OCI-LY7 (cell line): ENCODE measurements around the gene IMPA2. TPM values are rescaled to one million over a fixed set of nuclear protein-coding genes. Genes with fewer than 3 reads are reported as not detected.

ENCODE experiments used
- BruUV-seq: library from RNA; stranded (reverse); fragments of 400-500 nt; replicated peaks from 2 replicates; lab custom pipeline; 2021; lab: Mats Ljungman, UMichigan
- CTCF ChIA-PET: fragments of 300-600 bp; sonication (Branson Sonifier 250); formaldehyde crosslinking; loops from one replicate; lab custom pipeline; 2022; ENCODE audit warnings: antibody characterized with exemption; ENCODE audit not compliant: unreplicated experiment; lab: Charles Lee
- POLR2A ChIA-PET: fragments of 300-600 bp; sonication (Branson Sonifier 250); formaldehyde crosslinking; loops from one replicate; lab custom pipeline; 2022; ENCODE audit warnings: antibody characterized with exemption; lab: Charles Lee
- DNase-seq: peaks from one replicate; pipeline ENCODE4 v3.0.0-alpha.2; 2015; ENCODE audit warnings: low spot score
- H2AFZ ChIP-seq: fragments of 200-600 bp; sonication (generic), shearing (Covaris generic); 2 replicates; pipeline ENCODE4 v1.6.1; 2014; ENCODE audit warnings: mild to moderate bottlenecking, antibody characterized with exemption, low read length, moderate library complexity
- H3K27ac ChIP-seq: fragments of 200-600 bp; sonication (generic); 2 replicates; pipeline ENCODE4 v1.5.1; 2014; ENCODE audit warnings: mixed run types, low read depth, mild to moderate bottlenecking, moderate library complexity, low read length, inconsistent platforms; ENCODE audit not compliant: poor library complexity, severe bottlenecking
- H3K36me3 ChIP-seq: fragments of 200-600 bp; sonication (generic); 2 replicates; pipeline ENCODE4 v1.6.1; 2014; ENCODE audit warnings: mild to moderate bottlenecking, antibody characterized with exemption, low read length, moderate library complexity, mixed read lengths; ENCODE audit not compliant: insufficient read depth
- H3K4me1 ChIP-seq: fragments of 200-600 bp; sonication (generic); 2 replicates; pipeline ENCODE4 v1.5.1; 2014; ENCODE audit warnings: mild to moderate bottlenecking, low read length; ENCODE audit not compliant: insufficient read depth, poor library complexity, severe bottlenecking
- H3K4me2 ChIP-seq: fragments of 200-600 bp; sonication (generic); 2 replicates; pipeline ENCODE4 v1.6.1; 2014; ENCODE audit warnings: mild to moderate bottlenecking, low read length
- H3K4me3 ChIP-seq: fragments of 200-600 bp; sonication (generic); 2 replicates; pipeline ENCODE4 v1.5.1; 2014; ENCODE audit warnings: mild to moderate bottlenecking, low read depth, low read length; ENCODE audit not compliant: poor library complexity, severe bottlenecking
- H3K79me2 ChIP-seq: fragments of 200-600 bp; sonication (generic); 2 replicates; pipeline ENCODE4 v1.6.1; 2016; ENCODE audit warnings: low read depth, mild to moderate bottlenecking, low read length, moderate library complexity, mixed read lengths; ENCODE audit not compliant: insufficient read depth
- H3K9me2 ChIP-seq: fragments of 200-600 bp; sonication (generic); 2 replicates; pipeline ENCODE4 v1.6.1; 2016; ENCODE audit warnings: mild to moderate bottlenecking, low read length, mixed read lengths; ENCODE audit not compliant: insufficient read depth
- H3K9me3 ChIP-seq: fragments of 200-600 bp; sonication (generic); 2 replicates; pipeline ENCODE4 v1.6.1; 2014; ENCODE audit warnings: mild to moderate bottlenecking, mixed run types, low read length, mixed read lengths
- H4K20me1 ChIP-seq: fragments of 200-600 bp; sonication (generic); 2 replicates; pipeline ENCODE4 v1.6.1; 2014; ENCODE audit warnings: mild to moderate bottlenecking, antibody characterized with exemption, low read length, moderate library complexity, mixed read lengths; ENCODE audit not compliant: insufficient read depth
- CTCF ChIP-seq: fragments of 200-600 bp; sonication (generic); conservative IDR thresholded peaks from 2 replicates; pipeline ENCODE4 v1.5.1; 2014; ENCODE audit warnings: mild to moderate bottlenecking, antibody characterized with exemption, low read length, moderate library complexity, mixed read lengths
- EZH2phosphoT487 ChIP-seq: fragments of 200-600 bp; sonication (generic); IDR thresholded peaks from 2 replicates; pipeline ENCODE4 v1.6.1; 2018; ENCODE audit warnings: low read depth, borderline replicate concordance, mild to moderate bottlenecking, mixed run types, antibody characterized with exemption, low read length, moderate library complexity, mixed read lengths
- intact Hi-C: fragments of 100-400 bp; cut with micrococcal nuclease; formaldehyde crosslinking; loops from one replicate; pipeline ENCODE4 v1.10.0; 2022; ENCODE audit not compliant: unreplicated experiment
- total RNA-seq, 2 experiments: library from RNA; depleted of rRNA in 1 of 2; stranded (reverse); fragments of >200 nt in 1 of 2; shearing (Covaris generic) in 1 of 2; gene quantifications; 2 replicates each; pipeline ENCODE4 v1.2.3, GENCODE V29; 2014 to 2022

IMPA2 gene
- total RNA-seq, 2 experiments from 2014 or later: 51.9 to 59.0 TPM

- POLR2A ChIA-PET: interaction anchor here (0.6 to 2.7 kb wide), 7 partner anchors 12 to 257 kb away, joined by 3 to 12 read pairs (median 4); no protein-coding TSS in a partner anchor
Observed at GRCh38 chr18:11994703-11995444, 13.6 kb downstream of the IMPA2 start.

GRCh38 chr18:11995445-11996189 is 14.3 kb downstream of the IMPA2 start:
- peaks cover 7% of the 10 kb centered on the region; the same call in 1 of the 2 replicates for H3K36me3 ChIP-seq
- no peaks in the 10 kb centered on the region for H4K20me1 ChIP-seq
- CTCF ChIA-PET: interaction anchor here (0.5 to 2.6 kb wide), 9 partner anchors 9 to 340 kb away, joined by 3 to 25 read pairs (median 4); partner anchors contain the start of gene IMPA2
- H3K9me3 ChIP-seq: no peaks in the 10 kb centered on the region
- peak; percentile 76 for DNase-seq
- peak overlapping the region; percentile 80 for H2AFZ ChIP-seq
- peaks cover 28% of the 10 kb centered on the region for H3K4me1 ChIP-seq
- peak; percentile 89 for TF ChIP-seq CTCF
- TF ChIP-seq EZH2phosphoT487: no peak
- intact Hi-C loops: loop anchor here (1.0 to 5.0 kb wide), 3 partner anchors 42 to 263 kb away; no protein-coding TSS in a partner anchor
- H3K4me2 ChIP-seq: peak overlapping the region; percentile 66
- H3K27ac ChIP-seq: peak overlapping the region; percentile 25
- peak overlapping the region; percentile 20 for H3K4me3 ChIP-seq
- no peaks in the 10 kb centered on the region for H3K9me2 ChIP-seq
- no TSS peak for BruUV-seq
- POLR2A ChIA-PET: interaction anchor here (0.5 to 2.7 kb wide), 12 partner anchors 10 to 258 kb away, joined by 3 to 12 read pairs (median 3); no protein-coding TSS in a partner anchor
- H3K79me2 ChIP-seq: no peaks in the 10 kb centered on the region

More at GRCh38 chr18:11994703-11995444, 13.6 kb downstream of the IMPA2 start:
- H3K27ac ChIP-seq: no peak overlapping the region
- no peaks in the 10 kb centered on the region for H3K79me2 ChIP-seq
- H3K9me2 ChIP-seq: no peaks in the 10 kb centered on the region
- CTCF ChIA-PET: interaction anchor here (0.5 to 2.6 kb wide), 6 partner anchors 40 to 339 kb away, joined by 3 to 25 read pairs (median 4); no protein-coding TSS in a partner anchor
- H4K20me1 ChIP-seq: no peaks in the 10 kb centered on the region
- no TSS peak for BruUV-seq
- H3K4me1 ChIP-seq: peaks cover 28% of the 10 kb centered on the region
- H2AFZ ChIP-seq: peak overlapping the region; percentile 80; the same call in 1 of the 2 replicates
- peak overlapping the region; percentile 66; the same call in 1 of the 2 replicates for H3K4me2 ChIP-seq
- intact Hi-C loops: loop anchor here (1.0 to 5.0 kb wide), 3 partner anchors 42 to 262 kb away; no protein-coding TSS in a partner anchor
- H3K36me3 ChIP-seq: peaks cover 7% of the 10 kb centered on the region; the same call in 1 of the 2 replicates
- DNase-seq: no peak
- H3K4me3 ChIP-seq: no peak overlapping the region
- no peaks in the 10 kb centered on the region for H3K9me3 ChIP-seq
- TF ChIP-seq CTCF (no peak), EZH2phosphoT487 (no peak)
